ENCODE data around the gene NBAS. TPM values are rescaled to one million over a fixed set of nuclear protein-coding genes. Genes with fewer than 3 reads are reported as not detected.

NBAS gene
- total and polyA plus RNA-seq, 2 donors (not counting 3 experiments of a cell fraction or from before 2014, with no cell fraction given), result 29.4 to 43.0 TPM

DNA sequence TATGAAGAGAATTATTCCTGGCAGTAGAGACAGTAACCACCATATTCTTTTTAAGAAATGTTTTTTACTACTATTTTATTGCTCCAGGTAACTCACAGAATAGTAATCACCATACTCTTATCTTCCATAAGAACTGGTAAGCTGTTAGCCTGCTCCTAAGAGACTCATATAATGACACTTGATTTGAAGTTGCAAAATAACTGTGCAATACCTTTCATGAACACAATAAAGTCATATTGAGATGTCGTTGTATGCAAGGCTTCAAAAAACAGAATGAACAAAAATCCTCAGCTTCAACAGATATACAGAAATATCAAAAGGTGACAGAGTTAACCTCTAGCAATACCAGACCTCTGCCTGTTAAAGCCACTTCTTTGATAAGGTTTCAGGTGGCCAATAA is 360.1 kb downstream of the NBAS start:
- Histone ChIP-seq H3K79me2 (ENCODE audit: control insufficient read depth, insufficient read depth, low read length) (no peaks in the 10 kb centered on the region), H3K4me2 (ENCODE audit: insufficient read depth, low read length) (no peak overlapping the region), H3K4me3 (replicated peaks in 1 of 3; ENCODE audit: insufficient read depth in 1 of 3, low read depth in 1 of 3, low read length in 3 of 3) (no peak overlapping the region), H3K9ac (replicated peaks; ENCODE audit: extremely low read depth, insufficient read depth, low read length) (no peak overlapping the region), H3K36me3 (ENCODE audit: control insufficient read depth in 2 of 2, extremely low read depth in 1 of 2, insufficient read depth in 2 of 2, low read length in 2 of 2) (no peaks in the 10 kb centered on the region), H3K9me1 (replicated peaks; ENCODE audit: control insufficient read depth, extremely low read depth, insufficient read depth, low read length) (no peaks in the 10 kb centered on the region), H4K20me1 (replicated peaks; ENCODE audit: control insufficient read depth, extremely low read depth, insufficient read depth, low read length) (no peaks in the 10 kb centered on the region), H2AFZ (ENCODE audit: low read depth, low read length) (no peak overlapping the region), H3K27ac (ENCODE audit: insufficient read depth, low read depth, low read length) (no peak overlapping the region), H3K9me3 (replicated peaks; ENCODE audit: control insufficient read depth, insufficient read depth, low read length) (no peaks in the 10 kb centered on the region), H3K27me3 (ENCODE audit: control insufficient read depth in 2 of 2, insufficient read depth in 2 of 2, low read length in 2 of 2) (no peaks in the 10 kb centered on the region), H3K4me1 (ENCODE audit: control insufficient read depth, extremely low read depth, insufficient read depth, low read length) (no peaks in the 10 kb centered on the region)
- DNase-seq (ENCODE audit: low read depth, low spot score) (no peak), FAIRE-seq (no peak)
- CTCF ChIA-PET, result no interaction called here
- no peak for TF ChIP-seq MAX (IDR thresholded peaks at IDR 0.05; ENCODE audit: insufficient read depth, insufficient read length)
- no peak for TF ChIP-seq GATA2 (IDR thresholded peaks at IDR 0.05; ENCODE audit: insufficient read depth, insufficient read length, low read depth, low read length)
- no peak for TF ChIP-seq CTCF (IDR thresholded peaks at IDR 0.05; ENCODE audit: extremely low read depth in 1 of 2, insufficient read depth in 1 of 2, low read depth in 1 of 2, low read length in 2 of 2)
- TF ChIP-seq EZH2 (IDR thresholded peaks at IDR 0.05; ENCODE audit: borderline replicate concordance, low read depth, low read length, severe bottlenecking), result no peak
- no peak for TF ChIP-seq MYC (IDR thresholded peaks at IDR 0.05; ENCODE audit: low read depth, low read length)
- TF ChIP-seq JUN (IDR thresholded peaks at IDR 0.05; ENCODE audit: borderline replicate concordance, insufficient read depth, insufficient read length, low read depth), result no peak
- no peak for TF ChIP-seq POLR2A (IDR thresholded peaks at IDR 0.05; ENCODE audit: low read depth, low read length)
- no peak for TF ChIP-seq POLR2AphosphoS5 (IDR thresholded peaks at IDR 0.05; ENCODE audit: insufficient read depth, low read depth, low read length)
- no peak for TF ChIP-seq FOS (IDR thresholded peaks at IDR 0.05; ENCODE audit: borderline replicate concordance, insufficient read depth, low read length)
- dilution Hi-C loops (cut with MboI; ENCODE audit: extremely low pct_ligation_motif_present, low sequenced_read_pairs) (no loop called here), intact Hi-C loops (cut with micrococcal nuclease) (no loop called here)
- BruUV-seq (replicated peaks), result no TSS peak
- POLR2A ChIA-PET, result no interaction called here

All from endothelial cell of umbilical vein (primary cell).